Esophagus muscularis mucosa (tissue), 4 donors: ENCODE data around the gene IL20. TPM values are rescaled to one million over a fixed set of nuclear protein-coding genes. Genes with fewer than 3 reads are reported as not detected.

Experiments
- DNase-seq: peaks from one replicate; pipeline ENCODE4 v3.0.0-alpha.2; 2017; ENCODE audit errors: extremely low spot score
- H3K27ac ChIP-seq, 4 donors: fragments of 200-600 bp; sonication (generic); replicated peaks in 1 of 4; 1 replicate in 3 of 4; 2 replicates in 1 of 4; pipeline ENCODE4 v1.5.1; 2016 to 2019; ENCODE audit warnings: mild to moderate bottlenecking in 1 of 4
- H3K27me3 ChIP-seq, 4 donors: fragments of 200-600 bp; sonication (generic); one replicate each; pipeline versions ENCODE4 v1.5.1 to v1.6.0; 2016 to 2019
- H3K36me3 ChIP-seq, 4 donors: fragments of 200-600 bp; sonication (generic); one replicate each; pipeline ENCODE4 v1.5.1; 2016 to 2019
- H3K4me1 ChIP-seq, 4 donors: fragments of 200-600 bp; sonication (generic); one replicate each; pipeline ENCODE4 v1.5.1; 2016 to 2019
- H3K4me3 ChIP-seq, 4 donors: fragments of 200-600 bp; sonication (generic); 1 replicate in 2 of 4; 2 replicates in 2 of 4; pipeline ENCODE4 v1.5.1; 2016 to 2019; ENCODE audit warnings: mild to moderate bottlenecking in 4 of 4, moderate library complexity in 1 of 4
- H3K9me3 ChIP-seq, 4 donors: fragments of 200-600 bp; sonication (generic); 1 replicate in 3 of 4; 2 replicates in 1 of 4; pipeline ENCODE4 v1.5.1; 2016 to 2019
- EP300 ChIP-seq: sonication (generic); formaldehyde crosslinking; IDR thresholded peaks from one replicate; pipeline ENCODE4 v1.6.1; 2017; ENCODE audit warnings: antibody characterized with exemption
- POLR2A ChIP-seq: fragments of 450-650 bp; IDR thresholded peaks from one replicate; pipeline ENCODE4 v1.6.1; 2017; ENCODE audit warnings: antibody characterized with exemption, moderate library complexity, mild to moderate bottlenecking, low read depth
- POLR2AphosphoS5 ChIP-seq, 2 donors: sonication (generic); formaldehyde crosslinking; IDR thresholded peaks; one replicate each; pipeline ENCODE4 v1.6.1; 2017; ENCODE audit warnings: antibody characterized with exemption in 2 of 2
- WGBS: methylation state at CpG from one replicate; pipeline ENCODE4 v1.1.5; 2018; 5-methylcytosine and 5-hydroxymethylcytosine counted together
- intact Hi-C: fragments of 100-400 bp; cut with DNase I; formaldehyde crosslinking; loops from one replicate; pipeline ENCODE4 v1.15.1; 2023
- total RNA-seq, 4 donors: library from RNA; depleted of rRNA; stranded (reverse); fragments of >200 nt; gene quantifications; one replicate each; pipeline versions ENCODE4 v1.1.0 to v1.2.1, GENCODE V29; 2016
- TF ChIP-seq, protein P1 (sequence below), 3 experiments: fragments of 200-600 bp in 2 of 3; fragments of 450-650 bp in 1 of 3; sonication (generic) in 2 of 3; IDR thresholded peaks; one replicate each; pipeline ENCODE4 v1.5.1; 2017 to 2019; ENCODE audit warnings: antibody characterized with exemption in 3 of 3, mild to moderate bottlenecking in 2 of 3, moderate library complexity in 1 of 3

The IL20 gene
- total RNA-seq, 4 donors from 2014 or later, result not detected

GRCh38 chr1:206904423-206905142 is 39.2 kb downstream of the IL20 start:
- Histone ChIP-seq H3K36me3 (no peaks in the 10 kb centered on the region), H3K4me1 (peaks cover 4 to 12% (median 9%) of the 10 kb centered on the region in 4 donors), H3K4me3 (no peak overlapping the region), H3K27ac (no peak overlapping the region), H3K9me3 (no peaks in the 10 kb centered on the region), H3K27me3 (peaks cover 0 to 20% (median 0%) of the 10 kb centered on the region in 4 donors)
- TF ChIP-seq, protein P1, sequence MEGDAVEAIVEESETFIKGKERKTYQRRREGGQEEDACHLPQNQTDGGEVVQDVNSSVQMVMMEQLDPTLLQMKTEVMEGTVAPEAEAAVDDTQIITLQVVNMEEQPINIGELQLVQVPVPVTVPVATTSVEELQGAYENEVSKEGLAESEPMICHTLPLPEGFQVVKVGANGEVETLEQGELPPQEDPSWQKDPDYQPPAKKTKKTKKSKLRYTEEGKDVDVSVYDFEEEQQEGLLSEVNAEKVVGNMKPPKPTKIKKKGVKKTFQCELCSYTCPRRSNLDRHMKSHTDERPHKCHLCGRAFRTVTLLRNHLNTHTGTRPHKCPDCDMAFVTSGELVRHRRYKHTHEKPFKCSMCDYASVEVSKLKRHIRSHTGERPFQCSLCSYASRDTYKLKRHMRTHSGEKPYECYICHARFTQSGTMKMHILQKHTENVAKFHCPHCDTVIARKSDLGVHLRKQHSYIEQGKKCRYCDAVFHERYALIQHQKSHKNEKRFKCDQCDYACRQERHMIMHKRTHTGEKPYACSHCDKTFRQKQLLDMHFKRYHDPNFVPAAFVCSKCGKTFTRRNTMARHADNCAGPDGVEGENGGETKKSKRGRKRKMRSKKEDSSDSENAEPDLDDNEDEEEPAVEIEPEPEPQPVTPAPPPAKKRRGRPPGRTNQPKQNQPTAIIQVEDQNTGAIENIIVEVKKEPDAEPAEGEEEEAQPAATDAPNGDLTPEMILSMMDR (IDR thresholded peaks at IDR 0.05), result no peak
- no peak for TF ChIP-seq POLR2AphosphoS5 (IDR thresholded peaks at IDR 0.05)
- no peak for TF ChIP-seq EP300
- TF ChIP-seq POLR2A, result no peak
- intact Hi-C loops, result loop anchor here (5.0 kb wide), 1 partner anchor 37 kb away; the partner anchor contains the start of gene IL20
- 91% methylated on average over 10 of the region's 10 CpGs for WGBS
- DNase-seq, result no peak

GRCh38 chr1:206905295-206906164 is 40.1 kb downstream of the IL20 start:
- intact Hi-C loops, result loop anchor here (5.0 kb wide), 1 partner anchor 38 kb away; the partner anchor contains the start of gene IL20
- H3K27ac ChIP-seq, result no peak overlapping the region
- H3K9me3 ChIP-seq, result no peaks in the 10 kb centered on the region
- TF ChIP-seq EP300 (no peak), POLR2AphosphoS5 (IDR thresholded peaks at IDR 0.05) (no peak), POLR2A (no peak)
- TF ChIP-seq, protein P1 (IDR thresholded peaks at IDR 0.05), result no peak
- H3K4me1 ChIP-seq, result peaks cover 10 to 21% (median 18%) of the 10 kb centered on the region in 4 donors
- WGBS, result 76% methylated on average over 4 of the region's 4 CpGs
- H3K4me3 ChIP-seq, result no peak overlapping the region
- no peak for DNase-seq
- H3K27me3 ChIP-seq, result peaks cover 0 to 26% (median 0%) of the 10 kb centered on the region in 4 donors
- H3K36me3 ChIP-seq, result no peaks in the 10 kb centered on the region

DNA sequence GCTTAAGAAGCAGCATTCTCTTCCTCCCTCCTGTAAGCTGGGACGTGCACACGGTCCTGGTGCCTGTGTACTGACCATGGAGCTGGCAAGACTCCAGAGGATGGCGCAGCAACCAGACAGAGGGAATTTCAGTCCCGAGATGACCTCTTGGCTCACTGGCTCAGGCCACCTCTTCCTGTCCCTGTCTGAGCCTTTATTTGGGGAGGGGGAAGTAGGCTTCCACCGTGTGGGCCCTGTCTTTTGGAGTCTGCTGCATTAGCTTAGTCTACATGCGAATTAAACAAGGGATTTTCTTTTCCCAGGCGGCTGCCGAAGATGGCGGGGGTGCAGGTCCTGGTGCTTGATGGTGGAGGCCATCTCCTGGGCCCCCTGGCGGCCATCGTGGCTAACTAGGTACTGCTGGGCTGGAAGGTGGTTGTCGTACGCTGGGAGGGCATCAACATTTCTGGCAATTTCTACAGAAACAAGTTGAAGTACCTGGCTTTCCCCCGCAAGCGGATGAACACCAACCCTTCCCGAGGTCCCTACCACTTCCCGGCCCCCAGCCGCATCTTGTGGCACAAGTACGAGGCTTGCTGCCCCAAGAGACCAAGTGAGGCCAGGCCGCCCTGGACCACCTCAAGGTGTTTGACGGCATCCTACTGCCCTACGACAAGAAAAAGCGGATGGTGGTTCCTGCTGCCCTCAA is 42.0 kb downstream of the IL20 start:
- Histone ChIP-seq H3K9me3 (no peaks in the 10 kb centered on the region), H3K27me3 (peaks cover 0 to 26% (median 0%) of the 10 kb centered on the region in 4 donors), H3K4me1 (peaks cover 12 to 35% (median 22%) of the 10 kb centered on the region in 4 donors), H3K27ac (no peak overlapping the region), H3K4me3 (no peak overlapping the region), H3K36me3 (no peaks in the 10 kb centered on the region)
- intact Hi-C loops, result loop anchor here (5.0 kb wide), 1 partner anchor 40 kb away; the partner anchor contains the start of gene IL20
- DNase-seq, result no peak
- TF ChIP-seq, protein P1 (IDR thresholded peaks at IDR 0.05), result peak in 1 of 3 experiments; percentile 8
- TF ChIP-seq POLR2A, result no peak
- 84% methylated on average over 16 of the region's 23 CpGs for WGBS

GRCh38 chr1:206908038-206908437 is 42.6 kb downstream of the IL20 start:
- Histone ChIP-seq H3K9me3 (no peaks in the 10 kb centered on the region), H3K4me3 (no peak overlapping the region), H3K4me1 (peaks cover 14 to 37% (median 24%) of the 10 kb centered on the region in 4 donors), H3K27me3 (peaks cover 0 to 26% (median 0%) of the 10 kb centered on the region in 4 donors), H3K36me3 (no peaks in the 10 kb centered on the region), H3K27ac (no peak overlapping the region)
- DNase-seq, result no peak
- no peak for TF ChIP-seq EP300
- TF ChIP-seq, protein P1 (IDR thresholded peaks at IDR 0.05), result no peak
- TF ChIP-seq POLR2A, result no peak
- TF ChIP-seq POLR2AphosphoS5 (IDR thresholded peaks at IDR 0.05), result no peak
- intact Hi-C loops, result loop anchor here (5.0 kb wide), 1 partner anchor 41 kb away; the partner anchor contains the start of gene IL20
- WGBS, result 98% methylated on average over 10 of the region's 10 CpGs
